EH (cell line): ENCODE data around the gene DSCAML1.

Source experiments
- DNase-seq: peaks from one replicate; pipeline ENCODE4 v3.0.0-alpha.2; 2015; ENCODE audit warnings: low read depth

Gene DSCAML1

GRCh38 chr11:117549417-117549816 lies 247.6 kb downstream of the DSCAML1 start:
- DNase-seq = no peak

- no peak for DNase-seq
These were observed 248.1 kb downstream of the DSCAML1 start for GRCh38 chr11:117548876-117549275.

- no peak for DNase-seq
These were observed 249.1 kb downstream of the DSCAML1 start for GRCh38 chr11:117547946-117548345.

GRCh38 chr11:117547195-117547850 lies 249.7 kb downstream of the DSCAML1 start:
- DNase-seq = no peak

- no peak for DNase-seq
These were observed 250.4 kb downstream of the DSCAML1 start for GRCh38 chr11:117546431-117547194.

- no peak for DNase-seq
These were observed 251.3 kb downstream of the DSCAML1 start for GRCh38 chr11:117545706-117546105.

GRCh38 chr11:117544130-117544800 lies 252.8 kb downstream of the DSCAML1 start:
- DNase-seq = no peak

GRCh38 chr11:117541211-117541610 lies 255.8 kb downstream of the DSCAML1 start:
- DNase-seq = no peak

- peak; percentile 43 for DNase-seq
These were observed 258.5 kb downstream of the DSCAML1 start for GRCh38 chr11:117538263-117539135.

- DNase-seq = no peak
These were observed 261.1 kb downstream of the DSCAML1 start for GRCh38 chr11:117535850-117536411.

- DNase-seq = no peak
These were observed 261.7 kb downstream of the DSCAML1 start for GRCh38 chr11:117535201-117535849.

- DNase-seq = no peak
These were observed 264.4 kb downstream of the DSCAML1 start for GRCh38 chr11:117532568-117532967.

GRCh38 chr11:117529816-117530215 lies 267.2 kb downstream of the DSCAML1 start:
- no peak for DNase-seq

GRCh38 chr11:117528097-117528721 lies 268.8 kb downstream of the DSCAML1 start:
- no peak for DNase-seq

- DNase-seq = no peak
These were observed 269.7 kb downstream of the DSCAML1 start for GRCh38 chr11:117527271-117527670.

- DNase-seq = no peak
These were observed 271.0 kb downstream of the DSCAML1 start for GRCh38 chr11:117525866-117526542.

GRCh38 chr11:117524468-117525183 lies 272.4 kb downstream of the DSCAML1 start:
- no peak for DNase-seq

- peak; percentile 70 for DNase-seq
These were observed 273.3 kb downstream of the DSCAML1 start for GRCh38 chr11:117523680-117524079.

GRCh38 chr11:117521974-117522373 lies 275.0 kb downstream of the DSCAML1 start:
- no peak for DNase-seq
